CD4-positive, alpha-beta T cell treated with Interleukin-6 for 4 hours (primary cell): ENCODE measurements around the gene SLC9B1.

Experiments used
- DNase-seq: peaks from one replicate; pipeline ENCODE4 v3.0.0-alpha.2; 2020; ENCODE audit warnings: mixed read lengths

Gene SLC9B1

GRCh38 chr4:103019308-103020124, at the start of gene SLC9B1:
SLC9B1 (minus strand) TSS chr4:103019705; CDS start chr4:102991711, 27,994 bp downstream.
- DNase-seq = peak; percentile 94

GRCh38 chr4:103067841-103068547, 48.5 kb upstream of the SLC9B1 start:
- no peak for DNase-seq

GRCh38 chr4:103060453-103061148, 41.1 kb upstream of the SLC9B1 start:
- DNase-seq = no peak

GRCh38 chr4:103054030-103054429, 34.5 kb upstream of the SLC9B1 start:
- no peak for DNase-seq

- no peak for DNase-seq
These were observed 33.3 kb upstream of the SLC9B1 start for GRCh38 chr4:103052779-103053178.

- DNase-seq = no peak
These were observed 32.6 kb upstream of the SLC9B1 start for GRCh38 chr4:103052145-103052544.

GRCh38 chr4:103050736-103051436, 31.4 kb upstream of the SLC9B1 start:
- DNase-seq = no peak

- DNase-seq = peak; percentile 41
These were observed 27.1 kb upstream of the SLC9B1 start for GRCh38 chr4:103046416-103047290.

- no peak for DNase-seq
These were observed 24.7 kb upstream of the SLC9B1 start for GRCh38 chr4:103044183-103044582.

- no peak for DNase-seq
These were observed 16.7 kb upstream of the SLC9B1 start for GRCh38 chr4:103036169-103036568.

GRCh38 chr4:103032574-103032973, 13.1 kb upstream of the SLC9B1 start:
- DNase-seq = no peak

GRCh38 chr4:103030791-103031190, 11.3 kb upstream of the SLC9B1 start:
- no peak for DNase-seq

GRCh38 chr4:103029300-103029699, 9.8 kb upstream of the SLC9B1 start:
- no peak for DNase-seq

- no peak for DNase-seq
These were observed 7.4 kb upstream of the SLC9B1 start for GRCh38 chr4:103026868-103027267.

- no peak for DNase-seq
These were observed 5.5 kb upstream of the SLC9B1 start for GRCh38 chr4:103024996-103025395.

- no peak for DNase-seq
These were observed 1.6 kb upstream of the SLC9B1 start for GRCh38 chr4:103021120-103021519.

GRCh38 chr4:103018391-103019307, 856 bp downstream of the SLC9B1 start:
- DNase-seq = peak; percentile 4

- no peak for DNase-seq
These were observed 7.0 kb downstream of the SLC9B1 start for GRCh38 chr4:103012551-103012950.

GRCh38 chr4:103012060-103012459, 7.4 kb downstream of the SLC9B1 start:
- DNase-seq = no peak

GRCh38 chr4:103011378-103012025, 8.0 kb downstream of the SLC9B1 start:
- no peak for DNase-seq
